Tibial nerve (tissue), 4 donors: Measurements from ENCODE around the gene KIDINS220. TPM values are rescaled to one million over a fixed set of nuclear protein-coding genes. Genes with fewer than 3 reads are reported as not detected.

ENCODE experiments used
- DNase-seq, 2 donors: peaks; one replicate each; pipeline ENCODE4 v3.0.0-alpha.2; 2019; ENCODE audit warnings: low spot score in 2 of 2
- H3K27ac ChIP-seq, 4 donors: fragments of 200-600 bp; sonication (generic) in 3 of 4; one replicate each; pipeline ENCODE4 v1.5.1; 2017 to 2019; ENCODE audit warnings: mild to moderate bottlenecking in 1 of 4
- H3K27me3 ChIP-seq, 2 donors: fragments of 200-600 bp; sonication (generic) in 1 of 2; one replicate each; pipeline versions ENCODE4 v1.5.1 to v1.6.0; 2017 to 2019
- H3K36me3 ChIP-seq, 3 donors: fragments of 200-600 bp; sonication (generic); one replicate each; pipeline ENCODE4 v1.5.1; 2018 to 2019
- H3K4me1 ChIP-seq, 4 donors: fragments of 200-600 bp; sonication (generic) in 3 of 4; one replicate each; pipeline ENCODE4 v1.5.1; 2017 to 2019
- H3K4me3 ChIP-seq, 4 donors: fragments of 200-600 bp; sonication (generic) in 3 of 4; one replicate each; pipeline ENCODE4 v1.5.1; 2017 to 2019; ENCODE audit warnings: mild to moderate bottlenecking in 1 of 4, moderate library complexity in 1 of 4
- H3K9me3 ChIP-seq, 4 donors: fragments of 200-600 bp; sonication (generic) in 3 of 4; one replicate each; pipeline ENCODE4 v1.5.1; 2017 to 2019
- CTCF ChIP-seq, 5 experiments: fragments of 200-600 bp in 3 of 5; fragments of 450-650 bp in 2 of 5; sonication (generic) in 3 of 5; IDR thresholded peaks; one replicate each; pipeline ENCODE4 v1.5.1; 2016 to 2019; ENCODE audit warnings: antibody characterized with exemption in 5 of 5, mild to moderate bottlenecking in 3 of 5, moderate library complexity in 2 of 5
- EP300 ChIP-seq, 2 donors: sonication (generic); formaldehyde crosslinking; IDR thresholded peaks; one replicate each; pipeline ENCODE4 v1.6.1; 2017; ENCODE audit warnings: antibody characterized with exemption in 2 of 2, mild to moderate bottlenecking in 1 of 2
- POLR2A ChIP-seq, 2 donors: fragments of 450-650 bp; IDR thresholded peaks; one replicate each; pipeline ENCODE4 v1.6.1; 2017; ENCODE audit warnings: antibody characterized with exemption in 2 of 2, mild to moderate bottlenecking in 2 of 2, moderate library complexity in 2 of 2
- whole genome bisulfite sequencing, 2 donors: methylation state at CpG; one replicate each; pipeline ENCODE4 v1.1.5; 2018; 5-methylcytosine and 5-hydroxymethylcytosine counted together
- total RNA-seq, 4 donors: library from RNA; depleted of rRNA; stranded (reverse); fragments of >200 nt; gene quantifications; one replicate each; pipeline ENCODE4 v1.1.0, GENCODE V29; 2016

Gene KIDINS220
- total RNA-seq, 4 donors from 2014 or later: 80.1 to 131 (median 109) TPM

DNA sequence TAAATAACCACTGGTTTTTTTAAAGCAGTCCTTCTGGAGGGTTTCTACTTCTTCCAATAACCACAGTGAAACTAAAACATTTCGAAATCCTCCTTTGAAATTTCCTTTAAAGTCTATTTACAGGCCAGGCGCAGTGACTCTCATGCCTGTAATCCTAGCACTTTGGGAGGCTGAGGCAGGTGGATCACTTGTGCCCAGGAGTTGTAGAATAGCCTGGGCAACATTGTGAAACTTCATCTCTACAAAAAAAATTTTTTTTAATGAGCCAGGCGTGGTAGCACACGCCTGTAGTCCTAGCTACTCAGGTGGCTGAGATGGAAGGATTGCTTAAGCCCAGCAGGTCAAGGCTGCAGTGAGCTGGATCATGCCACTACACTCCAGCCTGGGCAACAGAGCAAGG is 15.2 kb downstream of the KIDINS220 start:
- Histone ChIP-seq H3K4me1 (peaks cover 0 to 21% (median 8%) of the 10 kb centered on the region in 4 donors), H3K9me3 (no peaks in the 10 kb centered on the region), H3K27me3 (no peaks in the 10 kb centered on the region), H3K27ac (peak overlapping the region in 2 of 4 donors; percentile 36 to 55), H3K4me3 (no peak overlapping the region), H3K36me3 (peaks cover 0 to 47% (median 0%) of the 10 kb centered on the region in 3 donors)
- DNase-seq: no peak
- no peak for TF ChIP-seq CTCF (IDR thresholded peaks at IDR 0.05)
- TF ChIP-seq EP300 (IDR thresholded peaks at IDR 0.05): no peak
- no peak for TF ChIP-seq POLR2A (IDR thresholded peaks at IDR 0.05)
- 77 to 78% methylated on average over 4 of the region's 4 CpGs for WGBS, 2 donors

- TF ChIP-seq CTCF (IDR thresholded peaks at IDR 0.05): no peak
- TF ChIP-seq EP300 (IDR thresholded peaks at IDR 0.05): peak in 1 of 2 donors; percentile 81
- TF ChIP-seq POLR2A (IDR thresholded peaks at IDR 0.05): no peak
- peak; percentile 38 to 52 for DNase-seq
- Histone ChIP-seq H3K27me3 (no peaks in the 10 kb centered on the region), H3K4me1 (peaks cover 0 to 21% (median 8%) of the 10 kb centered on the region in 4 donors), H3K36me3 (peaks cover 0 to 52% (median 0%) of the 10 kb centered on the region in 3 donors), H3K4me3 (no peak overlapping the region), H3K9me3 (no peaks in the 10 kb centered on the region), H3K27ac (peak overlapping the region in 2 of 4 donors; percentile 36 to 55)
- WGBS, 2 donors: 56 to 69% methylated on average over 8 of the region's 8 CpGs
Observed at GRCh38 chr2:8821276-8822217, 15.9 kb downstream of the KIDINS220 start.

GRCh38 chr2:8819948-8820347 is 17.5 kb downstream of the KIDINS220 start:
- 89 to 92% methylated on average over 8 of the region's 8 CpGs for WGBS, 2 donors
- Histone ChIP-seq H3K27me3 (no peaks in the 10 kb centered on the region), H3K4me3 (no peak overlapping the region), H3K4me1 (peaks cover 0 to 21% (median 8%) of the 10 kb centered on the region in 4 donors), H3K36me3 (peaks cover 0 to 51% (median 0%) of the 10 kb centered on the region in 3 donors), H3K27ac (no peak overlapping the region), H3K9me3 (no peaks in the 10 kb centered on the region)
- no peak for TF ChIP-seq CTCF (IDR thresholded peaks at IDR 0.05)
- TF ChIP-seq EP300 (IDR thresholded peaks at IDR 0.05): no peak
- TF ChIP-seq POLR2A (IDR thresholded peaks at IDR 0.05): no peak
- DNase-seq: no peak

DNA sequence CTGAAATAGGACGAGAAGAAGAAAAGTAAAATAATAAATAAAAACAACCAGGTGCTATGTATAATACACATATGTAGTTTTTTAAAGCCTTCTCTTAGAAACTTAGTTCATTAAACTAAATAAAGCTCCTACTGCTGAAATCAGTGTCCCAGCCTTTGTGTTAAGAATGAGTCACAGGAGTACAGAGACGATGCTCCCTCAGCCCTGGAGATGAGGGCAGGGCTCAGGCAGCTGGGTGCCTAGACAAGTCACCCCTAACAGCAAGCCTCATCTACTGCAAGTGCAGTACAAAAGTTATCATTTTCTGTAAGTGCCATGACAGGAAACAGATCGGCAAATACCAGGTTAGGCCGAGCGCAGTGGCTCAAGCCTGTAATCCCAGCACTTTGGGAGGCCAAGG is 18.2 kb downstream of the KIDINS220 start:
- Histone ChIP-seq H3K27me3 (no peaks in the 10 kb centered on the region), H3K4me3 (no peak overlapping the region), H3K9me3 (no peaks in the 10 kb centered on the region), H3K27ac (no peak overlapping the region), H3K36me3 (peaks cover 0 to 46% (median 0%) of the 10 kb centered on the region in 3 donors), H3K4me1 (peaks cover 0 to 21% (median 8%) of the 10 kb centered on the region in 4 donors)
- no peak for DNase-seq
- no peak for TF ChIP-seq EP300 (IDR thresholded peaks at IDR 0.05)
- 84% methylated on average over 5 of the region's 5 CpGs for WGBS, 2 donors

DNA sequence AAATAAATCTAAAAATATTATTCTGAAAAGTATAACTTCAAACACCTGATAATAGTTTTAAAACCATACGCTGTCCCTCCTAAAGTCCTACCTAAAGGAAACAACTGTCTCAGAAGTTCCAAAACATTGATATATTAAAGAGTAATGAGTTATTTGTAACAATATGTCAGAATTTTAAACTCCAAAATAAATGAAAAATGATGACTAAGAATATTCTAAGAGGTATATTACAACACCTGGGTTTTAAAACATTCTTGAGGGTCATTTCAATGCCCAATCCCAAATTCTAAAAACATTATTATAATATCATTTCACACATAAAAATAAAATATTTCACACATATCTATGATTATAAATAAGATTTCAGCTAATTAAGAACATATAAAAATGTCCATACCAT is 20.2 kb downstream of the KIDINS220 start:
- H3K4me1 ChIP-seq: peaks cover 0 to 17% (median 4%) of the 10 kb centered on the region in 4 donors
- peaks cover 0 to 52% (median 0%) of the 10 kb centered on the region in 3 donors for H3K36me3 ChIP-seq
- 95 to 100% methylated on average over 1 of the region's 1 CpG for WGBS, 2 donors
- no peak for DNase-seq
- H3K4me3 ChIP-seq: no peak overlapping the region
- no peak for TF ChIP-seq EP300 (IDR thresholded peaks at IDR 0.05)
- TF ChIP-seq CTCF (IDR thresholded peaks at IDR 0.05): no peak
- no peak for TF ChIP-seq POLR2A (IDR thresholded peaks at IDR 0.05)
- no peak overlapping the region for H3K27ac ChIP-seq
- no peaks in the 10 kb centered on the region for H3K27me3 ChIP-seq
- no peaks in the 10 kb centered on the region for H3K9me3 ChIP-seq
